ENCODE measurements around the gene ARHGAP15.

DNA sequence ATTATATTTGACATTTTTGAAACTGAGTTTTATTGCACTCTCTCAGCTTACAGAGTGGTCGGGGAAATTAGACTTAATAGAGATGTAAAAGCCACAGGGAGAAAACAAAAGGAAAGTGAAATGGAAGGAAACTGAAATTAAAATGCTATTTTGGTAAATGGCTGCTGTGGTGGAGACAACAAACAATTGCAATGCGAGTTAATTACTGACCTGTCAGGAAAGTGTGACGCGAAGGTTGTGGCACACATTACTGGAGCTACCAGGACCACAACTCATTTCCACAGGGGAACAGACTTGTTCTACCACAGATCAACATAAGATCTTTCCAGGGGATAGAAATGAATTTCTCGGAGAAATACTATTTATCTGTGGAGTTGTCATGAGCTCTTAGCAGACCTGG lies 19.5 kb downstream of the ARHGAP15 start:
- TF ChIP-seq, protein P1, sequence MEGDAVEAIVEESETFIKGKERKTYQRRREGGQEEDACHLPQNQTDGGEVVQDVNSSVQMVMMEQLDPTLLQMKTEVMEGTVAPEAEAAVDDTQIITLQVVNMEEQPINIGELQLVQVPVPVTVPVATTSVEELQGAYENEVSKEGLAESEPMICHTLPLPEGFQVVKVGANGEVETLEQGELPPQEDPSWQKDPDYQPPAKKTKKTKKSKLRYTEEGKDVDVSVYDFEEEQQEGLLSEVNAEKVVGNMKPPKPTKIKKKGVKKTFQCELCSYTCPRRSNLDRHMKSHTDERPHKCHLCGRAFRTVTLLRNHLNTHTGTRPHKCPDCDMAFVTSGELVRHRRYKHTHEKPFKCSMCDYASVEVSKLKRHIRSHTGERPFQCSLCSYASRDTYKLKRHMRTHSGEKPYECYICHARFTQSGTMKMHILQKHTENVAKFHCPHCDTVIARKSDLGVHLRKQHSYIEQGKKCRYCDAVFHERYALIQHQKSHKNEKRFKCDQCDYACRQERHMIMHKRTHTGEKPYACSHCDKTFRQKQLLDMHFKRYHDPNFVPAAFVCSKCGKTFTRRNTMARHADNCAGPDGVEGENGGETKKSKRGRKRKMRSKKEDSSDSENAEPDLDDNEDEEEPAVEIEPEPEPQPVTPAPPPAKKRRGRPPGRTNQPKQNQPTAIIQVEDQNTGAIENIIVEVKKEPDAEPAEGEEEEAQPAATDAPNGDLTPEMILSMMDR (IDR thresholded peaks at IDR 0.05): no peak
- TF ChIP-seq POLR2A (IDR thresholded peaks at IDR 0.05): no peak

Measured in adrenal gland (tissue), 5 donors.